Stimulated activated naive CD8-positive, alpha-beta T cell treated with anti-CD3 and anti-CD28 coated beads, Interleukin-15, Interleukin-2, amounts not matched to agents 100 U/mL and 50 U/mL, for 24 hours (primary cell): Measurements from ENCODE around the gene TGFBI.
A peak's percentile ranks its signal among the peaks of the same experiment; 100 is the strongest.

Experiments
- ATAC-seq: fragments of 150-1000 bp; cut with Tn5 transposase; one replicate; pipeline ENCODE4 v1.10.0; 2021
- DNase-seq: peaks from one replicate; pipeline ENCODE4 v3.0.0; 2021

The TGFBI gene

GRCh38 chr5:136001466-136001981, 27.3 kb upstream of the TGFBI start:
- ATAC-seq = no peak

GRCh38 chr5:136004436-136004835, 24.4 kb upstream of the TGFBI start:
- DNase-seq (no peak), ATAC-seq (no peak)

More at GRCh38 chr5:136001466-136001981, 27.3 kb upstream of the TGFBI start:
- no peak for DNase-seq

- DNase-seq = no peak
- ATAC-seq = no peak
These were observed 23.3 kb upstream of the TGFBI start for GRCh38 chr5:136005476-136005875.

GRCh38 chr5:136006164-136006563, 22.6 kb upstream of the TGFBI start:
- DNase-seq (no peak), ATAC-seq (no peak)

GRCh38 chr5:136006761-136007251, 22.0 kb upstream of the TGFBI start:
- ATAC-seq = no peak
- DNase-seq = no peak

- no peak for ATAC-seq
- no peak for DNase-seq
These were observed 21.5 kb upstream of the TGFBI start for GRCh38 chr5:136007271-136007670.

GRCh38 chr5:136011414-136012001, 17.3 kb upstream of the TGFBI start:
- DNase-seq (no peak), ATAC-seq (no peak)

- DNase-seq (no peak), ATAC-seq (no peak)
These were observed 16.6 kb upstream of the TGFBI start for GRCh38 chr5:136012041-136012804.

- DNase-seq = no peak
- no peak for ATAC-seq
These were observed 15.2 kb upstream of the TGFBI start for GRCh38 chr5:136013559-136013958.

GRCh38 chr5:136014049-136015002, 14.5 kb upstream of the TGFBI start:
- ATAC-seq = no peak
- DNase-seq = no peak

GRCh38 chr5:136015003-136015375, 13.8 kb upstream of the TGFBI start:
- ATAC-seq (no peak), DNase-seq (no peak)

GRCh38 chr5:136015966-136016650, 12.7 kb upstream of the TGFBI start:
- ATAC-seq (no peak), DNase-seq (no peak)

GRCh38 chr5:136016945-136017530, 11.8 kb upstream of the TGFBI start:
- ATAC-seq (no peak), DNase-seq (peak; percentile 8)

- no peak for DNase-seq
- ATAC-seq = no peak
These were observed 9.7 kb upstream of the TGFBI start for GRCh38 chr5:136018814-136019783.

- ATAC-seq (no peak), DNase-seq (no peak)
These were observed 8.8 kb upstream of the TGFBI start for GRCh38 chr5:136020001-136020382.

GRCh38 chr5:136020383-136021015, 8.3 kb upstream of the TGFBI start:
- peak; percentile 76 for ATAC-seq
- DNase-seq = peak; percentile 32

GRCh38 chr5:136021016-136021405, 7.8 kb upstream of the TGFBI start:
- ATAC-seq (no peak), DNase-seq (no peak)

- ATAC-seq = no peak
- DNase-seq = no peak
These were observed 5.8 kb upstream of the TGFBI start for GRCh38 chr5:136022965-136023364.

GRCh38 chr5:136023958-136024541, 4.7 kb upstream of the TGFBI start:
- ATAC-seq = no peak

More at GRCh38 chr5:136023958-136024541, 4.7 kb upstream of the TGFBI start:
- DNase-seq = no peak
